Body of pancreas (tissue), 4 donors: ENCODE measurements around the gene COL18A1.

ENCODE experiments used
- POLR2A ChIP-seq, 3 donors: fragments of 450-650 bp; IDR thresholded peaks; one replicate each; pipeline ENCODE4 v1.6.1; 2016; ENCODE audit warnings: antibody characterized with exemption in 3 of 3, mild to moderate bottlenecking in 2 of 3
- TF ChIP-seq, protein P1 (sequence below), 7 experiments: fragments of 450-650 bp in 4 of 7; fragments of 200-600 bp in 3 of 7; sonication (generic) in 3 of 7; IDR thresholded peaks; one replicate each; pipeline ENCODE4 v1.5.1; 2016 to 2019; ENCODE audit warnings: antibody characterized with exemption in 7 of 7

DNA sequence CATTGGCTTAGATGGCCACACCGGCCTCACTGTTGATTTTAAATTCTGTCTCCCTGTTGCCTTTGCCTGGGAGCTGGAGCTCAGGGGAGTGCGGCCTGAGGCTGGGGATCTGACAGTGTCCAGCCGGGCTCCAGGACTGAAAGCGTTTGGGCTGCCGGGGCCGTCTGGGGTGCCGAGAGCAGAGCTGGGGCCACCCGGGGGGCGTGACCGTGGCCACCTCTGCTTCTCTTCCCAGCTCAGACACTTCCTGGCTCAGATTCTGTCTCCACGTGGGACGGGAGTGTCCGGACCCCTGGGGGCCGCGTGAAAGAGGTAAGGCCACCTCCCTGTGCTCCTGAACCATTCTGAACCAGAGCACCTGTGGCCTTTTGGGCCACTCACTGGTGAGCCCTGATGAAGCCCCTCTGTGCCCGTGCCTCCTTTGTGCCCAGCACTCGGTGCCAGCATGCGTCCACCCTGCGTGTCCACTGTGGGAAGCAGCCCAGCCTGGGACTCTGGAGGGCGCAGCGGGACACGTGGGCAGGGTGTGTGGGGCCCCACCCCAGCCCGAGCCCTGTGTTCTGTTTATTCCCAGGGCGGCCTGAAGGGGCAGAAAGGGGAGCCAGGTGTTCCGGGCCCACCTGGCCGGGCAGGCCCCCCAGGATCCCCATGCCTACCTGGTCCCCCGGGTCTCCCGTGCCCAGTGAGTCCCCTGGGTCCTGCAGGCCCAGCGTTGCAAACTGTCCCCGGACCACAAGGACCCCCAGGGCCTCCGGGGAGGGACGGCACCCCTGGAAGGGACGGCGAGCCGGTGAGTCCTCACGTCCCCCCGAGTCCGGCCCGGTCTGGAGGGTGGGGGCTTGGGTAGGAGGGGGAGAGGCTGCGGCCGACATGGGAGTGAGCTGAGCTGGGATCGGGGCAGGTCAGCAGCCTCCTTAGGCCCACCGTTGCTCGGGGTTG, 72.5 kb downstream of the COL18A1 start:
- TF ChIP-seq, protein P1, sequence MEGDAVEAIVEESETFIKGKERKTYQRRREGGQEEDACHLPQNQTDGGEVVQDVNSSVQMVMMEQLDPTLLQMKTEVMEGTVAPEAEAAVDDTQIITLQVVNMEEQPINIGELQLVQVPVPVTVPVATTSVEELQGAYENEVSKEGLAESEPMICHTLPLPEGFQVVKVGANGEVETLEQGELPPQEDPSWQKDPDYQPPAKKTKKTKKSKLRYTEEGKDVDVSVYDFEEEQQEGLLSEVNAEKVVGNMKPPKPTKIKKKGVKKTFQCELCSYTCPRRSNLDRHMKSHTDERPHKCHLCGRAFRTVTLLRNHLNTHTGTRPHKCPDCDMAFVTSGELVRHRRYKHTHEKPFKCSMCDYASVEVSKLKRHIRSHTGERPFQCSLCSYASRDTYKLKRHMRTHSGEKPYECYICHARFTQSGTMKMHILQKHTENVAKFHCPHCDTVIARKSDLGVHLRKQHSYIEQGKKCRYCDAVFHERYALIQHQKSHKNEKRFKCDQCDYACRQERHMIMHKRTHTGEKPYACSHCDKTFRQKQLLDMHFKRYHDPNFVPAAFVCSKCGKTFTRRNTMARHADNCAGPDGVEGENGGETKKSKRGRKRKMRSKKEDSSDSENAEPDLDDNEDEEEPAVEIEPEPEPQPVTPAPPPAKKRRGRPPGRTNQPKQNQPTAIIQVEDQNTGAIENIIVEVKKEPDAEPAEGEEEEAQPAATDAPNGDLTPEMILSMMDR (IDR thresholded peaks at IDR 0.05): no peak
- no peak for TF ChIP-seq POLR2A (IDR thresholded peaks at IDR 0.05)
